Measurements from ENCODE around the gene MORN4. TPM values are rescaled to one million over a fixed set of nuclear protein-coding genes. Genes with fewer than 3 reads are reported as not detected.

The MORN4 gene
- total and polyA plus RNA-seq, 2 donors (not counting 3 experiments of a cell fraction or from before 2014, with no cell fraction given) = 12.2 to 13.9 TPM

GRCh38 chr10:97593421-97593820 is 39.9 kb downstream of the MORN4 start:
- Histone ChIP-seq H3K27ac (ENCODE audit: insufficient read depth, low read depth, low read length) (no peak overlapping the region), H2AFZ (ENCODE audit: low read depth, low read length) (no peak overlapping the region), H3K27me3 (ENCODE audit: control insufficient read depth in 2 of 2, insufficient read depth in 2 of 2, low read length in 2 of 2) (no peaks in the 10 kb centered on the region), H3K4me3 (replicated peaks in 1 of 3; ENCODE audit: insufficient read depth in 1 of 3, low read depth in 1 of 3, low read length in 3 of 3) (no peak overlapping the region), H3K4me2 (ENCODE audit: insufficient read depth, low read length) (no peak overlapping the region), H3K9me3 (replicated peaks; ENCODE audit: control insufficient read depth, insufficient read depth, low read length) (no peaks in the 10 kb centered on the region), H3K36me3 (ENCODE audit: control insufficient read depth in 2 of 2, extremely low read depth in 1 of 2, insufficient read depth in 2 of 2, low read length in 2 of 2) (no peaks in the 10 kb centered on the region), H3K4me1 (ENCODE audit: control insufficient read depth, extremely low read depth, insufficient read depth, low read length) (peaks cover 25% of the 10 kb centered on the region), H3K9me1 (replicated peaks; ENCODE audit: control insufficient read depth, extremely low read depth, insufficient read depth, low read length) (no peaks in the 10 kb centered on the region), H3K79me2 (ENCODE audit: control insufficient read depth, insufficient read depth, low read length) (no peaks in the 10 kb centered on the region), H3K9ac (replicated peaks; ENCODE audit: extremely low read depth, insufficient read depth, low read length) (no peak overlapping the region), H4K20me1 (replicated peaks; ENCODE audit: control insufficient read depth, extremely low read depth, insufficient read depth, low read length) (no peaks in the 10 kb centered on the region)
- POLR2A ChIA-PET = no interaction called here
- CTCF ChIA-PET = interaction anchor here (3.1 kb wide), 1 partner anchor 18 kb away, joined by 16 read pairs; no protein-coding TSS in a partner anchor
- dilution Hi-C loops (cut with MboI; ENCODE audit: extremely low pct_ligation_motif_present, low sequenced_read_pairs) (no loop called here), intact Hi-C loops (cut with micrococcal nuclease) (no loop called here)
- BruUV-seq (replicated peaks) = no TSS peak
- DNase-seq (ENCODE audit: low read depth, low spot score) (no peak), FAIRE-seq (no peak)
- TF ChIP-seq EZH2 (IDR thresholded peaks at IDR 0.05; ENCODE audit: borderline replicate concordance, low read depth, low read length, severe bottlenecking) = no peak
- no peak for TF ChIP-seq MAX (IDR thresholded peaks at IDR 0.05; ENCODE audit: insufficient read depth, insufficient read length)
- TF ChIP-seq POLR2A (IDR thresholded peaks at IDR 0.05; ENCODE audit: low read depth, low read length) = no peak
- TF ChIP-seq CTCF (IDR thresholded peaks at IDR 0.05; ENCODE audit: extremely low read depth in 1 of 2, insufficient read depth in 1 of 2, low read depth in 1 of 2, low read length in 2 of 2) = no peak
- TF ChIP-seq MYC (IDR thresholded peaks at IDR 0.05; ENCODE audit: low read depth, low read length) = no peak
- TF ChIP-seq JUN (IDR thresholded peaks at IDR 0.05; ENCODE audit: borderline replicate concordance, insufficient read depth, insufficient read length, low read depth) = no peak
- no peak for TF ChIP-seq FOS (IDR thresholded peaks at IDR 0.05; ENCODE audit: borderline replicate concordance, insufficient read depth, low read length)
- TF ChIP-seq POLR2AphosphoS5 (IDR thresholded peaks at IDR 0.05; ENCODE audit: insufficient read depth, low read depth, low read length) = no peak
- no peak for TF ChIP-seq GATA2 (IDR thresholded peaks at IDR 0.05; ENCODE audit: insufficient read depth, insufficient read length, low read depth, low read length)

Data from endothelial cell of umbilical vein (primary cell).